ENCODE data around the gene ZNF407.
A peak's percentile ranks its signal among the peaks of the same experiment; 100 is the strongest.

The ZNF407 gene

DNA sequence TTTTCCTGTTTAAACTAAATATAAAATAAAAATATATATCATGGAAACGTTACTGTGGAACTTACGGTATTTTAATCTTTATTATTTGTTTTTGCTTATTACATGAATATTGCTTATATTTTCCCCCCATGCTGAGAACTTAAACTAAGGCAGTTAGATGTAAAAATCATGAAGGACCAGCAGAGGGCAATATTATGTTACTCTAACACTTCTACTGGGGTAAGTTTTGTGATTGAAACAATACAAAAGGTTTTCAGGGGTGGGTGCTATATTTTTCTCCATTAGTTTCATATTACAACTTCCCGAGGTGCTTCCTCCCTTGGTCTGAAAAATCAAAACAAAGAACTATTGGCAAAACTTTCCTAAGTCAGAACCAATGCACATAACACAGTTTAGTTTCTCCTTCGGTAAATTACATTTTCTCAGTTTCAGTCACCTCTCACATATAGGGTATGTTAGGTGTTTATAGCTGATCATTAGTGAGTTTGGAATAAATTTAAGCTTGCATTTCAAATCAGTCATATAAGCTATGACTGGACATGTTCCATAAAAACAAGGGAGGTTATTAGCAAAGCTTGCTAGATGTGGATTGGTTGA is 54.8 kb downstream of the ZNF407 start:
- Histone ChIP-seq H3K4me2 (ENCODE audit: low read length) (0 out of 2 replicates have a peak overlapping the region, but pooled peaks have one; percentile 13), H3K9me2 (replicated peaks; ENCODE audit: control insufficient read depth, low read length) (no peaks in the 10 kb centered on the region), H3K4me1 (ENCODE audit: control insufficient read depth, low read length) (peaks cover 13% of the 10 kb centered on the region)

DNA sequence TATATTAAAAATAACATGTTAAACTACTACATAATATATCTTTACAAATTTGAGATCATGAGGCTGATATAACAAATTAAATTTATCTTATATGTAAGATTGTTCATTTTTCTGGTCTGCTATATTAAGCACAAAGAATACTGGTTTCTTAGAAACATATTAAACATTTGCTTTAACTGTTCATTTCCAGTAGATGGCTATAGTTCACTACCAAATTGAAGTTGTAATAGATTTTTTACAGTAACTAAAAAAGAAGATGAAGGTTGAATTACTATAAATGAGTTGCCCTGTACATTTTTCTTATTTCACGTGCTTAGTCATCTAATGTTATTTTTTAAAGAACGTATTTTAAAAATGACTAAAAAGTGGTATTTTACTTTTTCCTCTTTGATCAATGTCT is 57.0 kb downstream of the ZNF407 start:
- Histone ChIP-seq H3K9me3 (ENCODE audit: control insufficient read depth, insufficient read depth, low read length) (no peaks in the 10 kb centered on the region), H3K4me1 (ENCODE audit: control insufficient read depth, low read length) (peaks cover 13% of the 10 kb centered on the region)

More for the DNA sequence above, 54.8 kb downstream of the ZNF407 start:
- Histone ChIP-seq H4K20me1 (ENCODE audit: control insufficient read depth, insufficient read depth, low read depth, low read length) (no peaks in the 10 kb centered on the region), H3K36me3 (ENCODE audit: control insufficient read depth, low read length) (no peaks in the 10 kb centered on the region), H3K79me2 (ENCODE audit: control insufficient read depth, low read length) (no peaks in the 10 kb centered on the region), H3K27ac (ENCODE audit: low read depth, low read length) (no peak overlapping the region), H3K27me3 (ENCODE audit: control insufficient read depth, low read length) (no peaks in the 10 kb centered on the region), H3K4me3 (ENCODE audit: low read length) (no peak overlapping the region), H3F3A (ENCODE audit: control insufficient read depth, insufficient read depth) (peaks cover 3% of the 10 kb centered on the region; the same call in 1 of the 2 replicates), H3K9me3 (ENCODE audit: control insufficient read depth, insufficient read depth, low read length) (no peaks in the 10 kb centered on the region)
- TF ChIP-seq EZH2phosphoT487 (IDR thresholded peaks at IDR 0.05; ENCODE audit: borderline replicate concordance, low read length) = no peak
- TF ChIP-seq, protein P1, sequence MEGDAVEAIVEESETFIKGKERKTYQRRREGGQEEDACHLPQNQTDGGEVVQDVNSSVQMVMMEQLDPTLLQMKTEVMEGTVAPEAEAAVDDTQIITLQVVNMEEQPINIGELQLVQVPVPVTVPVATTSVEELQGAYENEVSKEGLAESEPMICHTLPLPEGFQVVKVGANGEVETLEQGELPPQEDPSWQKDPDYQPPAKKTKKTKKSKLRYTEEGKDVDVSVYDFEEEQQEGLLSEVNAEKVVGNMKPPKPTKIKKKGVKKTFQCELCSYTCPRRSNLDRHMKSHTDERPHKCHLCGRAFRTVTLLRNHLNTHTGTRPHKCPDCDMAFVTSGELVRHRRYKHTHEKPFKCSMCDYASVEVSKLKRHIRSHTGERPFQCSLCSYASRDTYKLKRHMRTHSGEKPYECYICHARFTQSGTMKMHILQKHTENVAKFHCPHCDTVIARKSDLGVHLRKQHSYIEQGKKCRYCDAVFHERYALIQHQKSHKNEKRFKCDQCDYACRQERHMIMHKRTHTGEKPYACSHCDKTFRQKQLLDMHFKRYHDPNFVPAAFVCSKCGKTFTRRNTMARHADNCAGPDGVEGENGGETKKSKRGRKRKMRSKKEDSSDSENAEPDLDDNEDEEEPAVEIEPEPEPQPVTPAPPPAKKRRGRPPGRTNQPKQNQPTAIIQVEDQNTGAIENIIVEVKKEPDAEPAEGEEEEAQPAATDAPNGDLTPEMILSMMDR (IDR thresholded peaks at IDR 0.05; ENCODE audit: low read depth, low read length, poor library complexity, severe bottlenecking) = peak; percentile 50

DNA sequence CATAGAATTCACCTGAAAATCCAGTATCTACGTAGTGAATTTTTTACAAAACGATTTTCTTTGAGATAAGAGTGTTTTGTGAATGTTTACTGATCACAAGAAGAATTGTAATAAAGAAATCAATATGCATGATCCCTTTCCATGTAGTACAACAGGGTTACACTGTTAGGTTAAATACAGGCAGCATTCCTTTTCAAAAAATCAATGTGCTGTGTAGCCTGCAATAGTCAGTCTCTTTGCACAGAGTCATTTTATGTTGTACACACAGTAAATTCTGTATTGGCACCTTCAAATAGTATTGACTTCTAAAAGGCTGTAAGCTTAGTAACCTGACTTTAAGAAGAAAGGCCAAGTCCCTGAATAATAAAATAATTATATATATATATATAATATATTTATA is 63.3 kb downstream of the ZNF407 start:
- H3K27me3 ChIP-seq (ENCODE audit: control insufficient read depth, low read length) = no peaks in the 10 kb centered on the region
- H3K9me3 ChIP-seq (ENCODE audit: control insufficient read depth, insufficient read depth, low read length) = no peaks in the 10 kb centered on the region

More for the DNA sequence above, 57.0 kb downstream of the ZNF407 start:
- Histone ChIP-seq H3F3A (ENCODE audit: control insufficient read depth, insufficient read depth) (peaks cover 3% of the 10 kb centered on the region; the same call in 1 of the 2 replicates), H4K20me1 (ENCODE audit: control insufficient read depth, insufficient read depth, low read depth, low read length) (no peaks in the 10 kb centered on the region), H3K36me3 (ENCODE audit: control insufficient read depth, low read length) (no peaks in the 10 kb centered on the region), H3K4me2 (ENCODE audit: low read length) (no peak overlapping the region), H3K4me3 (ENCODE audit: low read length) (no peak overlapping the region), H3K27me3 (ENCODE audit: control insufficient read depth, low read length) (no peaks in the 10 kb centered on the region), H3K9me2 (replicated peaks; ENCODE audit: control insufficient read depth, low read length) (no peaks in the 10 kb centered on the region), H3K27ac (ENCODE audit: low read depth, low read length) (no peak overlapping the region), H3K79me2 (ENCODE audit: control insufficient read depth, low read length) (no peaks in the 10 kb centered on the region)
- TF ChIP-seq, protein P1 (IDR thresholded peaks at IDR 0.05; ENCODE audit: low read depth, low read length, poor library complexity, severe bottlenecking) = peak; percentile 49
- TF ChIP-seq EZH2phosphoT487 (IDR thresholded peaks at IDR 0.05; ENCODE audit: borderline replicate concordance, low read length) = no peak

More for the DNA sequence above, 63.3 kb downstream of the ZNF407 start:
- Histone ChIP-seq H3K36me3 (ENCODE audit: control insufficient read depth, low read length) (no peaks in the 10 kb centered on the region), H3K79me2 (ENCODE audit: control insufficient read depth, low read length) (no peaks in the 10 kb centered on the region), H3K27ac (ENCODE audit: low read depth, low read length) (no peak overlapping the region), H3K4me3 (ENCODE audit: low read length) (no peak overlapping the region), H3K4me1 (ENCODE audit: control insufficient read depth, low read length) (peaks cover 6% of the 10 kb centered on the region), H3K4me2 (ENCODE audit: low read length) (no peak overlapping the region), H3F3A (ENCODE audit: control insufficient read depth, insufficient read depth) (no peaks in the 10 kb centered on the region), H3K9me2 (replicated peaks; ENCODE audit: control insufficient read depth, low read length) (no peaks in the 10 kb centered on the region), H4K20me1 (ENCODE audit: control insufficient read depth, insufficient read depth, low read depth, low read length) (no peaks in the 10 kb centered on the region)
- TF ChIP-seq EZH2phosphoT487 (IDR thresholded peaks at IDR 0.05; ENCODE audit: borderline replicate concordance, low read length) = no peak
- TF ChIP-seq, protein P1 (IDR thresholded peaks at IDR 0.05; ENCODE audit: low read depth, low read length, poor library complexity, severe bottlenecking) = no peak
